ENCODE data around the gene SULT1C4. TPM values are rescaled to one million over a fixed set of nuclear protein-coding genes. Genes with fewer than 3 reads are reported as not detected.

SULT1C4 gene
- total and polyA plus RNA-seq, 9 donors: 11.3 to 47.1 (median 17.6) TPM

DNA sequence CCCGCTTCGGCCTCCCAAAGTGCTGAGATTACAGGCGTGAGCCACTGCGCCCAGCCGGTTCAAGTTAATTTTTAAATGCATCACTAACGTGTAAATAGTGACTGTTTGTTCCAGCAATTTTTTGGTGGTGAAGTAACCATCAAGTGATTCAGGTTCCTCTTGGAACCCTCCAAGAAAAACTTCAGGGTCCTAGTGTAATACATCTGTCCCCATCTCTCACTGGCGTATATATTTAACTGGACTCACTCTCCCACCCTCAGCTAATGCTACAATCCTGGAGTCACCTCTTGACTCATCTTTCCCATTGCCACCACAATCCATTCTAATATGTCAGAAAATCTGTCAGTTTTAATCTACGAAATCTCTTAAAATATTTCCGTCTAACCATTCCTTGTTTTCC lies 10.3 kb downstream of the SULT1C4 start:
- Histone ChIP-seq H3K9me3 (peaks cover 0 to 6% of the 10 kb centered on the region in 2 donors), H3K36me3 (no peaks in the 10 kb centered on the region), H3K4me1 (ENCODE audit: insufficient read depth) (no peaks in the 10 kb centered on the region), H3K27me3 (no peaks in the 10 kb centered on the region), H3K4me3 (no peak overlapping the region), H3K27ac (no peak overlapping the region)
- WGBS, 3 donors: 93 to 95% (median 94%) methylated on average over 9 of the region's 9 CpGs
- TF ChIP-seq POLR2A (IDR thresholded peaks at IDR 0.05): no peak
- TF ChIP-seq EP300 (IDR thresholded peaks at IDR 0.05): no peak
- TF ChIP-seq, protein P1, sequence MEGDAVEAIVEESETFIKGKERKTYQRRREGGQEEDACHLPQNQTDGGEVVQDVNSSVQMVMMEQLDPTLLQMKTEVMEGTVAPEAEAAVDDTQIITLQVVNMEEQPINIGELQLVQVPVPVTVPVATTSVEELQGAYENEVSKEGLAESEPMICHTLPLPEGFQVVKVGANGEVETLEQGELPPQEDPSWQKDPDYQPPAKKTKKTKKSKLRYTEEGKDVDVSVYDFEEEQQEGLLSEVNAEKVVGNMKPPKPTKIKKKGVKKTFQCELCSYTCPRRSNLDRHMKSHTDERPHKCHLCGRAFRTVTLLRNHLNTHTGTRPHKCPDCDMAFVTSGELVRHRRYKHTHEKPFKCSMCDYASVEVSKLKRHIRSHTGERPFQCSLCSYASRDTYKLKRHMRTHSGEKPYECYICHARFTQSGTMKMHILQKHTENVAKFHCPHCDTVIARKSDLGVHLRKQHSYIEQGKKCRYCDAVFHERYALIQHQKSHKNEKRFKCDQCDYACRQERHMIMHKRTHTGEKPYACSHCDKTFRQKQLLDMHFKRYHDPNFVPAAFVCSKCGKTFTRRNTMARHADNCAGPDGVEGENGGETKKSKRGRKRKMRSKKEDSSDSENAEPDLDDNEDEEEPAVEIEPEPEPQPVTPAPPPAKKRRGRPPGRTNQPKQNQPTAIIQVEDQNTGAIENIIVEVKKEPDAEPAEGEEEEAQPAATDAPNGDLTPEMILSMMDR (IDR thresholded peaks at IDR 0.05): no peak
- no peak for DNase-seq
- intact Hi-C loops (cut with DNase I): no loop called here

DNA sequence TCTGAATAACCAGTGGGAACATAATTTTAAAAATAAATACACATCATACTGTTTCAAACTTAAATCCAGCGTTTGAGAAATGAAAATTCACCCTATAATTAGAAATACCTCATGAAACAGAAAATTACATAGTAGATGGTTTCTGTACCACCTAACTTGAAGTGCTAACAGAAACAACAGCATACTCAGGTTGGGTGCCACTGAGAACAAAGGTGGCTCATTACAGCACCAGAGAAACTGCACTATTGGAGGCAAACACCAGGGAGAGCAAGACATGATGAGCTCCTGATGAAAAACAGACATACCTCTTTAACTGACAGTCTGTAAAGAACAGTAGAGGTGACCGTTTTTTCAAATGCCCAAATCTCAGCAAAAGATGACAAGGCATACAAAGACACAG lies 12.6 kb downstream of the SULT1C4 start:
- no peaks in the 10 kb centered on the region for H3K36me3 ChIP-seq
- no peak for DNase-seq
- no peak overlapping the region for H3K27ac ChIP-seq
- 84 to 87% (median 84%) methylated on average over 2 of the region's 2 CpGs for WGBS, 3 donors
- H3K4me3 ChIP-seq: no peak overlapping the region
- TF ChIP-seq EP300 (IDR thresholded peaks at IDR 0.05): no peak
- TF ChIP-seq, protein P1 (IDR thresholded peaks at IDR 0.05): no peak
- no peak for TF ChIP-seq POLR2A (IDR thresholded peaks at IDR 0.05)
- no peaks in the 10 kb centered on the region for H3K4me1 ChIP-seq (ENCODE audit: insufficient read depth)
- intact Hi-C loops (cut with DNase I): no loop called here
- peaks cover 0 to 6% of the 10 kb centered on the region in 2 donors for H3K9me3 ChIP-seq
- no peaks in the 10 kb centered on the region for H3K27me3 ChIP-seq

DNA sequence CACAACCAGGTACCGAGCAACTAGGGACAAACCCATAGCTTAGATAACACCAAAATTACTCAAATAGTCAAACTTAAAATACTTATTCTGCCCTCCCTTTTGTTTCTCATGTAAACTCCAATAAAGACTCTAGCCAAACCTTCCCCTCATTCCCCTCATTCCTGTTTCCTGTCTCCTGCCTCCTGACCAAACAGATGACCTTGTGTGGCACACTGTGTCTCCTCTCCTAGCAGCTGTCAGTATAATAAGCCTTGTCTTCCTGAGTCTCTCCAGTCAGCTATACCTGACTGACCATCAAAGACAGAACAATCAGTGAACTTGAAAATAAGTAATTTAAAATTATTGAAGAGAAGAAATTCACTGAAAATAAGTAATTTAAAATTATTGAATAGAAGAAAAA lies 14.3 kb downstream of the SULT1C4 start:
- no peaks in the 10 kb centered on the region for H3K27me3 ChIP-seq
- intact Hi-C loops (cut with DNase I): no loop called here
- DNase-seq: no peak
- no peaks in the 10 kb centered on the region for H3K36me3 ChIP-seq
- peaks cover 0 to 6% of the 10 kb centered on the region in 2 donors for H3K9me3 ChIP-seq
- no peak overlapping the region for H3K4me3 ChIP-seq
- H3K27ac ChIP-seq: no peak overlapping the region
- no peaks in the 10 kb centered on the region for H3K4me1 ChIP-seq (ENCODE audit: insufficient read depth)
- 57 to 84% (median 76%) methylated on average over 1 of the region's 1 CpG for WGBS, 3 donors
- TF ChIP-seq POLR2A (IDR thresholded peaks at IDR 0.05) (no peak), EP300 (IDR thresholded peaks at IDR 0.05) (no peak)

DNA sequence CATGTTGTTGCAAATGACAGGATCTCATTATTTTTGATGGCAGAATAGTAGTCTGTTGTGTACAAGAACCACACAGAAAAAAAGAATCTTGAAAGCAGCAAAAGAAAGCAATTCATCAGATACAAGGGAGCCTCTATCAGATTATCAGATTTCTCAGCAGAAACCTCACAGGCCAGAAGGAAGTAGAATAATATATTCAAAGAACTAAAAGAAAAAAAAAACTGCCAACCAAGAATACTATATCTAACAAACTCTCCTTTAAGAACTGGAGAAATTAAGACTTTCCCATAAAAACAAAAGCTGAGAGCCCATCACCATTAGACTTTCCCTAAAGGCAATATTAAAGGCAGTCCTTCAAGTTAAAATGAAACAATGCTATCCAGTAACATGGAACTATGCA lies 15.4 kb downstream of the SULT1C4 start:
- no peak for TF ChIP-seq POLR2A (IDR thresholded peaks at IDR 0.05)
- TF ChIP-seq, protein P1 (IDR thresholded peaks at IDR 0.05): no peak
- no peak for TF ChIP-seq EP300 (IDR thresholded peaks at IDR 0.05)
- peaks cover 0 to 6% of the 10 kb centered on the region in 2 donors for H3K9me3 ChIP-seq

DNA sequence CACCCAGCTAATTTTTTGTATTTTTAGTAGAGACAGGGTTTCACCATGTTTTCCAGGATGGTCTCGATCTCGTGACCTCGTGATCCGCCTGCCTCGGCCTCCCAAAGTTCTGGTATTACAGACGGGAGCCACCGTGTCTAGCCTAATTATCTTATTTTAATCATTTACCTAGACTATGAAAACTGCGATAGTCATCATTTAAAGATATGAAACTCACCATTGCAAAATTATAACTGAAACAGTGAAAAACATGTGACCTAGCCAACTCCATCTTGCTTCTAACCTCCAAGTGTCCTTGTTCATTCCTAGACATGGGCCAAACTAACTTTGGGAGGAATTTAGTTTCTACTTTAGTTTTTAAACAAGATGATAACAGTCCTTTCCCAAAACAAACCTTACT lies 17.4 kb downstream of the SULT1C4 start:
- whole genome bisulfite sequencing, 3 donors: 84 to 90% (median 87%) methylated on average over 8 of the region's 8 CpGs
- Histone ChIP-seq H3K4me1 (ENCODE audit: insufficient read depth) (no peaks in the 10 kb centered on the region), H3K36me3 (no peaks in the 10 kb centered on the region), H3K27me3 (no peaks in the 10 kb centered on the region), H3K9me3 (peaks cover 0 to 12% of the 10 kb centered on the region in 2 donors), H3K27ac (no peak overlapping the region), H3K4me3 (no peak overlapping the region)
- DNase-seq: no peak
- TF ChIP-seq, protein P1 (IDR thresholded peaks at IDR 0.05): no peak
- TF ChIP-seq EP300 (IDR thresholded peaks at IDR 0.05): no peak
- intact Hi-C loops (cut with DNase I): no loop called here

More for the DNA sequence above, 15.4 kb downstream of the SULT1C4 start:
- Histone ChIP-seq H3K4me1 (ENCODE audit: insufficient read depth) (no peaks in the 10 kb centered on the region), H3K27me3 (no peaks in the 10 kb centered on the region), H3K4me3 (no peak overlapping the region), H3K27ac (no peak overlapping the region), H3K36me3 (no peaks in the 10 kb centered on the region)
- DNase-seq: no peak
- intact Hi-C loops (cut with DNase I): no loop called here
